HG03095 (cell line): Measurements from ENCODE around the gene FNDC3B.

Experiments
- ATAC-seq: cut with Tn5 transposase; IDR thresholded peaks from one replicate; pipeline ENCODE4 v1.9.1; 2021; ENCODE audit warnings: moderate library complexity; ENCODE audit not compliant: unreplicated experiment

FNDC3B gene

DNA sequence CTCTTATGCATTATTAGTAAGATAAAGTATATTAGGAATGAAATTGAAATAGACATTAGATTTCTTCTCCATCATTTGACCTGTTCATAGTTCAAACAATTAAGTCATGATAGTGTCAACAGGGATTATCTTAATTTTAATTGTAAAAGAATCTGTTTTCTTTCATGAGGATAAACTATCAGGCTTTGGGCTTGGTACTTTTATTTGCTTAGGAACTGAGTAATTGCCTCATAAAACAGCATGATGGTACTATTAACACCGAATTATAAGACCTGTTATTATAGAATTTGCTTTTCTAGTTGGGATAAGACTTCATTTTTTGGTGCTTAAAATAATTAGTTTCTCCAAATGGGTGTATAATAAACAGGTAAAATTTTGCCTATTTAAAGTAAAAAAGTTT is 71.8 kb downstream of the FNDC3B start:
- no peak for ATAC-seq

DNA sequence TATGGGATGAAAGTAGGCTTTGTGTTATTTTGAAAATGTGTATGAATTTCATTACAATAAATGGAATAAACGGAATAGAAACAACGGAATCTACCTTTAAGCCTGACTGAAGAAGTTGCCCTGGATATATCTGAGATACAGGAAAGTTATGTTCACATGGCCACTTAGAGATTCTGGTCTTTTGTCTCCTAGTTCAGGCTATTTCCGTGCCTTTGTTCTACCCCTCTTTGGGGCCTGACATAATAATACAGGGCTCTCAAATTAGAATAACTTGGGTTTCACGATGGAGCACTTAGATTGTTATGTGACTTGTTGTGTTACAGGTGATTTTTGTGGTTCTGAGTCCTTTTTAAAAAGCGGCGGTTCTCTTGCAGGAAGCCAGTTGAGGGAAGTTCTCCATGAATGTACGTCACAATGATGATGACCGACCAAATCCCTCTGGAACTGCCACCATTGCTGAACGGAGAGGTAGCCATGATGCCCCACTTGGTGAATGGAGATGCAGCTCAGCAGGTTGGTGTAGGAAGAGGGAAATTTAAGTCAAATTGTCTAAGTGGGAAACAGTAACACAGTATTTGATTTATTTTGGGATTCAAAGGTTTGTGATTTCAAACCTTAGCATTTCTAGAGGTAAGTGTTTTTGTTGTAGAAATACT is 72.8 kb downstream of the FNDC3B start:
- no peak for ATAC-seq

DNA sequence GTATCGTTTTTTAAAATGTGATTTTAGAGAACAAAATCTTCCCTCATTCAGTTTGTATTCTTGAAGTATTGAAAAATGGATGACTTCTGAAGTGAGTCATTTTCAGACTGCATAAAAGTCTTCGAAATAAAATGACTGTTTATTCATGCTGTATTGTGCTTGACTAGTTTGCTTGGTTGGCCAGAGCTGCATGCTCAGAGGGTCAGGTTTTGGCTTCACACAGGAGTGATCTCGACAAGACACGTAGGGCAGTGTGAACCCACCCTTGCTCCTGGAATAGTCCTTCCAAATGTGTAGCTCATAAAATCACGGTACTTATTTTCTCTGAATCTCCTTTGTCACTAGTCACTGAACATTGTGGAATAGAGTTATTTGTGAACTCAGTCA is 73.3 kb downstream of the FNDC3B start:
- ATAC-seq = no peak

DNA sequence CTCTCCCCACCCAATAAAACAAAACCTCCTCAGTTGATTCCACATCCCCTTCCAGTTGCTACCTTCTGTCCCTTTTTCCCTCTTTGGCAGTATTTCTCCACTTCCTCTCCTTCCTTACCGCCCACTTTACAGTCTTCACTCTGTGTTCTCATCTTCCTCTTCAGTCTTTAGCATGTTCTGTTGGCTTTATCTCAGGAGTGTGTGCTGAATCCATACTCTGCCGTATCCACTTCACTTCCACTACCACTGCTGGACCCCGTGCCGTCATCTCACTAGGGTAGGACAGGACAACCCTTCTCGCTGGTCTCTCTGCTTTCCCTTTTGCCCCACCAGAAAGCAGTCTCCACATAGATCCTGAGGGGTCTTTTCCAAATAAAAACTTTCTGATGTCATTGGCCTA is 74.3 kb downstream of the FNDC3B start:
- ATAC-seq = no peak

DNA sequence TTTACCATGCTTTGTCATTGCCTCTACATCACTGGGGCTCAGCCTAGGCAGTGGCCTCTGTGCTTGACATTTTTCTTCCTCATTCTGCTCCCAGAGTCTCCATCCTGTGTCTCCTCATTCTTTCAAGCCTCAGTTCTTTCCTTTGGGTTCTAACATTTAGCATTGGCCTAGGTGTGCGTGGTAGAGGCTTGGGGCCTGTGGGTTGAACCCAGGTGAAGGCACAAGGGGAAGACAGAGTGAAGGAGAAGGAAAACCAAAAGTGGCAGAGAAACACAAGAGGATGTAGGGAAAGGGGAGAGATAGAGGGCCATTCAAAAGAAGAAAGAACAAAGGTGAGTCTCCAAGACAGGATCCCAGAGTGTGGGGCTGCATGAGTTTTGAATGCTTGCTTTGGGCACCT is 75.7 kb downstream of the FNDC3B start:
- no peak for ATAC-seq

DNA sequence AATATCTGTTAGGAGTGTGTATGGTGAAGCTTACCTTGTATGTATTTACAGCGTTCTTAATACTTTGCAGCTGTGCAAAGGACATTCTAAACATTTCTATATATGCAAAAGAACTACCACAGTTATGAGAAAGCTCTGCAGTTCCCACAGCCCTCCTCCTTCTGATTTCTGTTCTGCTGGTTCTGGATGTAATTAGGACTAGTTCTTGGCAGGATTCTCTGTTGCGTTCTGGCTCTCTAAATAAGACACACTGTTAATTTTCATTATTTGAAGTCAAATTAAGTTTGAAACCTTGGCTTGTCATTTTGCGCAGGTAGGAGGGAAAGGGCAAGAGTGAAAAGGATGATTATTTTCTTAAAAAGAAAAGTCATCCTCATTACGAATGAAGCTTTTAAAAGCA is 76.4 kb downstream of the FNDC3B start:
- ATAC-seq = no peak

DNA sequence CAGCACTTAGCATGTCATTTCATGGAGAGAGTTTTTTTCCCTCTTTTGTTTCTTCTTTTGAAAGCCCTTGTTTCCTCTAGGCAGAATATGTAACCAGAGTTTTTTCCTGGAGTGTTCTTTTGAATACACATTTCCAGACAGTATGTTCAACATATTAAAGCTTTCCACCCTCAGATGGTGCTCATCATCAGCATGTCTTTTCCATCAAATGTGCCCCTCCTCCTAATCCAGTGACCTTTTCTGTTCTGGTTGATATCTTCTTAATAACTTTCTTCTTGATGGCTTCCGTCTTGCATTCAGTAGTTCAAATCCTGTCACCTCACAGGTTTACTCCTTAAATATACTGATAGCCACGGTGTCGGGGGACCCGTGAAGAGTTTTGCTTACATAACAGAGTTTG is 78.6 kb downstream of the FNDC3B start:
- no peak for ATAC-seq

DNA sequence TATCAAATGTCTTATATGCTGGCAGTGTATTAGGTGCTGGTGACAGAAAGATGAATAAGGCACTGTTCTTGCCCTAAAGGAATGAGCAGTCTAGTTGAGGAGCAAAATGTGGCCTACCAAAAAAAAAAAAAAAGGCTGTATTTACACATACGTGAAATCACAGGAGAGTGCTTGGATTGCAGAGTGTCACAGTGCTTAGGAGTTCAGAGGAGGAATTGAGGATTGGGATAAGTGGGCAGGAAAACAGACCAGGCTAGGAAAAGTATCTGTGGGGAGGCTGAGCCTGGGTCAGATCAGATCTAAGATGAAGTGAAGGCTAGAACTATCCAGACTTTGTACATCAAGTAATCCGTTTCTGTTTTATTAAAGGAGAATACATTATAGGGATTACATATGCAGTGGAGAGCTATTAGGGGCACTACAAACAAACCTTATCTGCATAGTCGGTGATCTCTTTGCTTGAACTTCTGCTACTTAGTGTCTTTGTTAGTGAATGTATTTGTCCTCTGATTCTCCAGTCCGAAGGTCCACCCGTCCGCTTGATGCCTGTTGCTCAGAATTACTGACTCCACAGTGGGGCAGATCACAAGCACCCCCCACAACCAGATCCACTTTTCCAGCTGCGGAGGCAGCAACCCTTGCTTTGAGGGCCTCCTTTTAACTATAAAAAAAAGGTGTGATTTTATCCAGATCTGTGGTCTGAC is 80.0 kb downstream of the FNDC3B start:
- ATAC-seq = no peak

DNA sequence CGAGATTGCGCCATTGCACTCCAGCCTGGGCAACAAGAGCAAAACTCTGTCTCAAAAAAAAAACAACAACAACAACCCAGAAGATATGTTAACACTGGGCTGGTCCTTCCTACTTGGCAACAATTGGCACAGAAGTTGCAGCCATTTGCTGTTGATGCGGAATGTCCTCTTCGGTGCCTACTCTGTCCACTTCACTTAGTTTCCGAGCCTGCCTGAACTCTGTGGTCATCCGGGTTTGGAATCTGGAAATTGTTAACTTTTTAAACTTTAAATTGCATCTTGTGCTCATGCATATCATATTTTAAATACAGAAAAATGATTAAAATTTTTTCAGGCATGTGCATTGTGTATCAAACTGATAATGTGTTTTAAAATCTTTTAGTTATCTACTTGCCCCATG is 81.5 kb downstream of the FNDC3B start:
- ATAC-seq = no peak

DNA sequence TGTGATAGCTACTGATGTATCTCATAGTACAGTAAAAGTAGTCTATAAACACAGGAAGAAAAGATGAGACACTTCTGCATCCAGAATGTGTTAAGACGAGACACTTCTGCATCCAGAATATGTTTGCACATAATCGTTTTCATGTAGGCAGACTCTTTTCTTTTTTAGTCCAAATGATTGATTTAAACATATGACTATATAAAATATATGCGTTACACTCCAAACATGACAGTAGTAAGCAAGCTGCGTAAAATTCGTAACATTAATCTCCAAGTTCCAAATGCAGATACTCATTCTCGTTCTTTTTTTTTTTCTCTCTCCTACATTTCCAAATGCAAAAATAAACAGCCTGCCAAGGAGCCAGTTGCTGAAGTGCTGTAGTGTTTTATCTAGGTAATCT is 82.6 kb downstream of the FNDC3B start:
- ATAC-seq = no peak

DNA sequence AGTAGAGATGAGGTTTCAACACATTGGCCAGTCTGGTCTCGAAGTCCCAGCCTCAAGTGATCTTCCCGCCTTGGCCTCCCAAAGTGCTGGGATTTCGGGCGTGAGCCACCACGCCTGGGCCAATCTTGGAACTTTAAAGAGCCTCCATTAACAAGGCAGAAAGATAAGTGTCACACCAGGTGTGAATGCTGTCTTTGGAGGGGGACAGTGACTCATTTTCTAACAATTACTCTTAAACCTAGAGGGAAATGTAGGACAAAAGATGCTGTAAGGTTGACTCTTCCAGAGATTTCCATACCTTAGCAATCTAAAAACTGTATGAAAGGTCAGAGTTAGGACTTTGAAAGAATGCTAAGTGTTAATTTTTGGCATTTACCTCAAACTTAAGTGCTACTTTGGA is 84.9 kb downstream of the FNDC3B start:
- ATAC-seq = no peak

DNA sequence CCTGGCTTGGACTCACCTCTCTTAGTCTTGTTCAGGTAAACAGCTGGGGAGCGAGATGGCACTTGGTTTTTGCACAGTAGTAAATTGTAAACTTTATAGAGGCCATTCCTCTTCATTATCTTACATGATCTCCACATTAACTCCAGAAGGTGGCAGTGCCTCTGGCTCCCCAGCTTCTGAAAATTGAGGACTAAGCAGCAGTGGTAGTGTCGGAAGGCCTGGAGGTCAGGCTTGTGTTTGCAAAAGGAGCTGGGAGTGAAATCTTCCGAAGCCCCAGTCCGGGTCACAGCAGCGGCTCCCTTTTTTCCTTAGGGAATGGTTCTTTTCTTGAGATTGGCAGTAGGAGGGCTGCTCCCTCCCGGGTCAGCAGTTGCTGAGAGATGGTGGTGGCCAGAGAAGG is 85.7 kb downstream of the FNDC3B start:
- no peak for ATAC-seq

DNA sequence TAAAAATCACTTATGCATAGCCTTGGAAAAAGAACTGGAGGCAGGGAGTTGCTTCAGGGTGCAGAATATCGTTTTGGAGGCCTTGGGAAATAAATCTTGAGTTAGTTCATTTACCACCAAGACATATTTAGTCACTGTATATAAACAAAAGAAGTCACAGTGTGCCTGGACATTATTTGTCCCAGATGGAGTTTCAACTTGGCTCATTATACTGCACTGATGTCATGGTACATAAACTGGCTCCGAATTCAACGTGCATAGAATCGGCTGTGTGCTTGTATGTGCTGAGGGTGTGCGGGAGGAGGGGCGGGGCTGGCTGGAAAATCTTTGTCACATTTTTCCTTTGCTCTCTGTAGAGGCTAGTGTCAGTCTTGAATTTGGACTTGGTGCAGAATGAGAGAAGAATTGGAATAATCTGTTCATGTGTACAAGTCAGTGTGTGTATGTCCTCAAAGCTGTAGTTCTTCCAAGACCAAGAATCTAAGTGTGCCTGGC is 86.6 kb downstream of the FNDC3B start:
- no peak for ATAC-seq

DNA sequence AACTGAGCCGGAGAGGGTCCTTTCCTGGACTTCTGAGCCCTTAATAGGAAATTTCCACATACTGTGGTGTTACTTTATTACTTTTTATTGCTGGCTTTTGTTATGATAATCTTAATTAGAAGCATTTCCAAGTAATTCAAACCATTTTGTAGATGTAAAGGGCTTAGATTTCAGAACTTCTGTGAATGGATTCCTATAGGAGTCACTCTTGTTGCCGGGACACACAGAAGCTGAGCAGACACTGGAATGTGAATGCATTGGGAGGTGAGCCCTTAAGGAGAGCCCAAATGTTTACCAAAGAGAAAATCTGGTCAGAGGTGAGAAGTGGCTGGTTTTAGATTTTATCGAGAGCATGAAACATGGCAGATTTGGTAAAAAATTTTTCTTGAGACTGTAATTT is 87.4 kb downstream of the FNDC3B start:
- no peak for ATAC-seq

DNA sequence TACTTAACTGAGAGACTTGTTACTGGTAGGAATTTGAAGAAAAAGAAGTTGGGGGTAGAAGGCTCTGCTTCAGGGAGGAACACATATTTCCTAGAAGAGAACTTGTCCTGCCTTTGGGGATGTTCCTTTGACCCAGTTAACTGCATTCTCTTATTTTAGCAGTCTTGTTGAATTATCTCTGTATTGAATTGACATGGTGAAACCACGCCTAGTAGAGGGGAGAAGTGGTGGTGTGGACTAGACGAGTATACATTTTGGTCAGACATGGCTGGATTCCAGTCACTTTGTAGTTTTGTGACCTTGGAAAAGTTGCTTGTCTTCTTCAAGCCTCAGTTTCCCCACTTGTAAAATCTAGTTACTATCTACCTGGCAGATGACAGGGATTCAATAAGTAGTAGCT is 87.8 kb downstream of the FNDC3B start:
- no peak for ATAC-seq

DNA sequence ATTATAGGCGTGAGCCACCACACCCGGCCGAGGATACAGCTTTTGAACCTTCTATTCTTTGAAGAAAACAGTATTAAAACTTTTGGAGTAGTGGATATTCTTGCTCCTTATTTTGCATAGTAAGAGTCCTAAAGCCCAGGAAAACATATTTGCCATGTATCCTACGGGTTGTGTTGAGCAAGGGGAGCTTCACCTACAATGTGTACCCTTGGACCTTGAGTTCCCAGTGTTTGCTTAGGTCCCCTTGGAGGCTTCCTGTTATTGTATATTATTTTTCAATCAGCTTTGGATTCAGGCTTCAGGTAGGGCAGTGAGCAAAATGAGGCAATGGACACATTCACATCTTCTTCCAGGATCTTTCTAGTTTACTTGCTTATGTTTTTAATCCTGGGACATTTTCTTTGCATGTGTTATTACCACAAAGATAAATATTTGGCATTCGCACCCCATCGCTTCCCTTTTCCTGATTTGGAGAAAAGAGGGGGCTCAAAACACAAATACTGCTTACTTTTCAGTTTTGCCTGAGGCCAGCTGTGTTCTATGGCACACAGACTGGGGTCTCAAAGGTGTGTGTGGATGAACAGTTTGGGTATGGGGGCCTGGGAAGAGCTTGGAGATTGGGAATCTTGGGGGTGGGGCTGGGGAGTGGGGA is 88.7 kb downstream of the FNDC3B start:
- ATAC-seq = no peak

DNA sequence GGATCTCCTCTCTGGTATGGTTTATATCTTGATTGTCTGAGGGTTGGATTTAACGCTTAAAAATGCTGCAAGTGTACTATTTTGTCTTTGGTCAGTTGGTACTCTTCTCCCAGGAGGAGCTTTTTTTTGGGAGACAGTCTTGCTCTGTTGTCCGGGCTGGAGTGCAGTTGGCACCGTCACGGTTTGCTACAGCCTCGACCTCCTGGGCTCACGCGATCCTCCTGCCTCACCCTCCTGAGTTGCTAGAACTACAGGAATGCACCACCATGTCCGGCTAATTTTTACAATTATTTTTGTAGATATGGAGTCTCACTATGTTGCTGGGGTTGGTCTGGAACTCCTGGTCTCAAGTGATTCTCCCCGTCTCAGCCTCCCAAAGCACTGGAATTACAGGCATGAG is 89.5 kb downstream of the FNDC3B start:
- ATAC-seq = no peak

DNA sequence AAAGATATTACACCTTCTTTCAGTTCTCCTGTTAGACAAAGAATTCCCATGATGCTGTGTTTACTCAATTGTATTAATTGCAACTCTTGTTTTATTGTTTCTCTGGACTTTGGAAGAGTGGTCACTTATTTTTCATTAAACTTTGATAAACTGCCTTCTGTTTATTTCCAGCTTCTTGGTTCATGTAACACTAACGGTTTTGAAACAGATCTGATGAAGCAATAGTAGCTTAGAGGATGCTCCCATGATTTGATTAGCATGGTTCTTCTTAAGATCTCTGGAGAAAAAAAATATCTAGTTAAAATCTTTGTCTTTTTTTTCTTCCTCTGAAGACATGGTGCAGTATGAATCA is 90.1 kb downstream of the FNDC3B start:
- no peak for ATAC-seq

DNA sequence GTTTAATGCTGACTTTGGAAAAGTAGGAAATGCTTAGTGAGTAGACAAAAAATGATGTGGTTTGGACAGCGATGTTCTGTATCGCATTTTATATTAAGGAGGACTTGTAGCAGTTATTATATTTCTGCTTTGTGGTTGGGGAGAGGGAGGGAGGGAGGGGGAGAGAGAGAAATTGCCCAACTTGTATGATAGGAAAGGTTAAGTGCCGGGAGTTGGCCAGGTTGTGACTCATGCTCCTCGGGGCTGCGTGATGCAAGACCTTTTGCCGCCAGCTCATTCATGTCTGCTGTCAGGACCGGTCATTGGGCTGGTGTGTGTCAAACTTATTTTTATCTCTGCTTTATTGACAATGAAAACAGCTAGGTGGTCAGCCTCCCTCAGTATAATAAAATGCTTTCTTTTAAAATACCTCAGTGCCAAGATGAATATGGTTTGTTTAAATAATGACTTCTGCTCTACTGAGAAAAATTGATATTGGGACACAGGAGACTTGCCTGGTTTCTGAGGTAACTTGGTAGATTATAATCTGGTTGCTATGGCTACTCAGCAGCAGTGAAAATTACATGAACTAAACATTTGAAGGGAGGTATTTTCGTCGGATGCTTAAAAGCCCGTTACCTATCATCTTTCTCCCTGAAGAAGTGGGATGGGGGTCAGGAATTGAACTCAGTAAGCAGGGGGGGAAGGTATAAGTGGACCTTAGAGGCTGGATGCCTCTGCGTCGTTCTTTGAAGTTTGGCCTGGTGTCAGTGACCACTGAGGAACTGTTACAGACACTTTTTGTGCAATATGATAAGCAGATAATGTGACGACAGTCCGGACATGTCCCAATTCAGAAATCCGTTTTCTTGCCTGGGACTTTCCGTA is 90.7 kb downstream of the FNDC3B start:
- no peak for ATAC-seq

DNA sequence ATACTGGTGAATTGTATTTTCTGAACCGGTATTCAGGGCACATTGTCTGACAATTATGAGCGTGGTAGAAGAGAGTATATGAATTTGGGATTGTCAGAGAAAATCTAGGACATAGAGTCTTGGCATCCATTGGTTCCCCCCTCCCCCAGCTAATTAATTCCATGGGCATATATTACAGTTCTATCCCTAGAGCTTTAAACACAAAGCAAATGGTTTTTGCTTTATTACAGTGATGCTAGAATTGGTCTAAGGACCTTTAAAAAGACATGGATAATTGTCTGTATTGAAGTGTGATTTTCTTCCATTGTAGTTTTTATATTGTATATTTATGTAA is 91.3 kb downstream of the FNDC3B start:
- no peak for ATAC-seq

DNA sequence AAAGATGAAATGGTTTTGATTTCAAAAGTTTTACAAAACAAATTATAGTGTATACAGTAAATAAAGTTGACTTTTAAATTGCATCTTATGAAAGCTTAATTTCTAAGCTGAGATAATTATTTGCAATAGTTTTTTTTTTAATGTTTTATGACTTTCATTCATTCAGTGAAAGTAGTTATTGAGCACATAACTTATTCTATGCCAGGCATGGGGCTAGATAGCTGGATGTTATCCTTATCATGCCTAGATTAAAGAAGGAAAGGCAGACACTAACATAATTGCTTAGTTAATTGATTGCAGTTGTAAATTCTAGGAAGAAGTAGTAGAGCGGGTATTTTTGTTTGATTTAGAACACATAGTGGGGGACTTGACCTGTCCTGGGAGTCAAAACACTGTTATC is 92.4 kb downstream of the FNDC3B start:
- ATAC-seq = no peak

DNA sequence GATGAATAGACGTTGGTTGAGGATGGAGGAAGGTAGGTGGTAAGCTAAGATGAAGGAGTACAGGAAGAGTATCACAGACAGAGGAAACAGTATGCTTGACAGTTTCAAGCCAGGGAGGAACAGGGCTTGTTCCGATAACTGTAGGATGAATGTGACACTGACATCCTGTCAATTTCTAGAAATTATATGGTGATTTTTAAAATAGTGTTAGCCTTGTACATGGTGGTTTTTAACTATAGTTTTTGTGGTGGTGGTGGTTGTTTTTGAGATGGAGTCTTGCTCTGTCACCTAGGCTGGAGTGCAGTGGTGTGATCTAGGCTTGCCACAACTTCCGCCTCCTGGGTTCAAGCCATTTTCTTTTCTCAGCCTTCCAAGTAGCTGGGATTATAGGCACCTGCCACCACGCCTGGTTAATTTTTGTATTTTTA is 92.8 kb downstream of the FNDC3B start:
- no peak for ATAC-seq
